Measurements from ENCODE around the gene GNAS. TPM values are rescaled to one million over a fixed set of nuclear protein-coding genes. Genes with fewer than 3 reads are reported as not detected.

The GNAS gene
- total RNA-seq, 4 donors from 2014 or later, result 606 to 837 (median 753) TPM

DNA sequence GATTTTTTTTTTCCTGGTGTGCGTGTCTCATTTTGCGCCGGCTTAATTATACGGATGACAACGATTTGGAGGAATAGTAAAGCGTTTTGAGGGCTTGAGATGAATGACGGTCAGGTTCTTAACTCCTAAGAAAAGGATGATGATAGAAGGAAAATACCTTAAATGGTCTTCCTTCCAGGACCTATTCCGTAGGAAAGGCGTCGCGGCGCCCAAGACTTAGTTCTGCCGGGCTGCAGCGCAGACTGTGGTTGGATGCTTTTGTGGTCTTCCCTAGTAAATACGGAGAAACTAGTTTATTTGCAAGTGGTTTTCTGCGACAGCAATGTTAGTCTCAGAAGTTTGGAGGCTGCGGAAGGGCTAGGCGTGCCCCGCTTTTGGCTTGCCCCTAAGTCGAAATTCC is 10.2 kb upstream of the GNAS start:
- no peak for ATAC-seq (ENCODE audit: low FRiP score)
- TF ChIP-seq, protein P1, sequence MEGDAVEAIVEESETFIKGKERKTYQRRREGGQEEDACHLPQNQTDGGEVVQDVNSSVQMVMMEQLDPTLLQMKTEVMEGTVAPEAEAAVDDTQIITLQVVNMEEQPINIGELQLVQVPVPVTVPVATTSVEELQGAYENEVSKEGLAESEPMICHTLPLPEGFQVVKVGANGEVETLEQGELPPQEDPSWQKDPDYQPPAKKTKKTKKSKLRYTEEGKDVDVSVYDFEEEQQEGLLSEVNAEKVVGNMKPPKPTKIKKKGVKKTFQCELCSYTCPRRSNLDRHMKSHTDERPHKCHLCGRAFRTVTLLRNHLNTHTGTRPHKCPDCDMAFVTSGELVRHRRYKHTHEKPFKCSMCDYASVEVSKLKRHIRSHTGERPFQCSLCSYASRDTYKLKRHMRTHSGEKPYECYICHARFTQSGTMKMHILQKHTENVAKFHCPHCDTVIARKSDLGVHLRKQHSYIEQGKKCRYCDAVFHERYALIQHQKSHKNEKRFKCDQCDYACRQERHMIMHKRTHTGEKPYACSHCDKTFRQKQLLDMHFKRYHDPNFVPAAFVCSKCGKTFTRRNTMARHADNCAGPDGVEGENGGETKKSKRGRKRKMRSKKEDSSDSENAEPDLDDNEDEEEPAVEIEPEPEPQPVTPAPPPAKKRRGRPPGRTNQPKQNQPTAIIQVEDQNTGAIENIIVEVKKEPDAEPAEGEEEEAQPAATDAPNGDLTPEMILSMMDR (IDR thresholded peaks at IDR 0.05), result no peak
- no peak for DNase-seq (ENCODE audit: low spot score)

DNA sequence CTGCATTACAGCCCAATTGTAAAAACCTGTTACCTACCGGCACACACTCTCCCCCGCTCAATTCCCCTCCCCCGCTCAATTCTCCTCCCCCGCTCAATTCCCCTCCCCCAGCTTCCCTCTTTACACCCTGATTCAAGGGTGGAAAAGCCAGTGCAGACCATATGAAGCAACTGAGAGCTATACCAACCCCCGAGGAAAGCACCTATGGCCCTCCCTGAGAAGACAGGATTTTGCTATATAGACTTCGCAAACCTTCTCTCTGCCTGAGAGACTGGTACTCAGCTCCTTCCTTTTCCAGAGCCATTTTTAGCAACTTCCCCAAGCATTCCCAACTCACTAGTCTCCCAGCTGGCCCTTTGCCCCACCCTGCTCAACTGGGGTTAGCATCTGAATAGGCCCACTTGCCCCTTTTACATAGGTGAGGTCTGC is 9.4 kb upstream of the GNAS start:
- no peak for ATAC-seq (ENCODE audit: low FRiP score)
- TF ChIP-seq, protein P1 (IDR thresholded peaks at IDR 0.05), result no peak
- no peak for DNase-seq (ENCODE audit: low spot score)

DNA sequence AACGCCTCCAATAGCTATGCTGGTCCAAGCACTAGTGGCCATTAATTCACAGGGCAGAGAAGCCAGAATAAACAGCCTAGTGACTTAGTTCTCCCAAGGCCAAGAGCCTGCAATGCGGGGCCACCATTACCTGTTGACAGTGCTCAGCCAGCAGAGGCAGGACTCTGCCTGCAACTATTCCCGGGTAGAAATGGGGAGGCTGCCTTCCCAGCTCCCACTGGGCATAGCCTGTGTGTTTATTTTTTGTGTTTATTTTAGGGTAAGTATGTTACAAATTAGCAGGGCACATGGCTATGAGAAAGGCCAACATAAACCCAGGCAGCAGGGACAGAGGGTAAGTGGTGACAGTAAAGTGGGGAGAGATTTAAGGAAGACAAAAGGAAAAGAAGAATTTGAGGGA is 6.8 kb upstream of the GNAS start:
- ATAC-seq (ENCODE audit: low FRiP score) (no peak), DNase-seq (ENCODE audit: low spot score) (no peak)

DNA sequence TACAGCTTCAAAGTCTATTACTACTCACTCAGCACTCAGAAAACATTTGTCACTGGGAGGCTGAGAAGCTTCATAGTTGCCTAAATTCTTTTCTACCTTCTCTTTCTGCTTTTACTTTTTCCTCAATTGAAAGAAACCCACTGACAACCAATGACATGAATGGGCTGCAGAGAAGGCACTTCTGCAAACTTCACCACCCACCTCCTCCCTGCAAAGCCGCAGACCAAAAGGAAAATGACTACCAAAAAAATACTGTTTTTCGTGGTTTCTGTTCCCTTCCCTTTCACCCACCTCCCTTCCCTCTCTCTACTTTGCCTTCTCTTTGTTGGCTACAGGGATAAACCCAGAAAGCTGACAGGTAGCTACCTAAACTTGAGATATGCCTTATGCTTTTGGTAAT is 5.1 kb upstream of the GNAS start:
- TF ChIP-seq, protein P1 (IDR thresholded peaks at IDR 0.05), result no peak
- DNase-seq (ENCODE audit: low spot score) (no peak), ATAC-seq (ENCODE audit: low FRiP score) (no peak)

More for the DNA sequence above, 6.8 kb upstream of the GNAS start:
- TF ChIP-seq, protein P1 (IDR thresholded peaks at IDR 0.05), result no peak

DNA sequence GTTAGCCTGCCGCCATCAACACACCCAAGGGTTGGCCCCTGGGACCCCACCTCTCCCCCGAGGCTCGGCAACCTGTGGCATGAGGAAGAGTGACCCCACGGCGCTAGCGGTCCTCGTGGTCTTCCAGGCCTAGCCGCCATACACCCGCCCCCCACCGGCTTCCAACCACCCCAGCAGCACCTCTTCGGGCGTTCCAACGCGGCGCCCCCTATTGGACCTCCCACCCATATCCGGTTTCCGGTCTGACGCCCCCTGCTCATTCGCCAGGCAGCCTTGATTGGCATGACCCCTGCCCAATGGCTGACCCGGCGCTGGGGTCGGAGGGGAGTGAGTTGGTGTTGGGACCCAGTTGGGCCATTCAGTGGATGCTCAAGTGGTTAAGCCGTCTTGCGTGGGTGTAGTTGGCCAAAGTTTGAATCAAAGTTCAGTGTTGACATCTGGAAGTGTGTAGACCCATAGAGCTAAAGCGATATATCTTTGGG is 1.8 kb upstream of the GNAS start, which contains the start of gene GNAS-AS1:
GNAS-AS1 (minus strand) TSS at position 210 of the 482 bp plus-strand sequence.
- ATAC-seq (ENCODE audit: low FRiP score) (peak; percentile 43), DNase-seq (ENCODE audit: low spot score) (peak; percentile 73)
- TF ChIP-seq, protein P1 (IDR thresholded peaks at IDR 0.05), result no peak

DNA sequence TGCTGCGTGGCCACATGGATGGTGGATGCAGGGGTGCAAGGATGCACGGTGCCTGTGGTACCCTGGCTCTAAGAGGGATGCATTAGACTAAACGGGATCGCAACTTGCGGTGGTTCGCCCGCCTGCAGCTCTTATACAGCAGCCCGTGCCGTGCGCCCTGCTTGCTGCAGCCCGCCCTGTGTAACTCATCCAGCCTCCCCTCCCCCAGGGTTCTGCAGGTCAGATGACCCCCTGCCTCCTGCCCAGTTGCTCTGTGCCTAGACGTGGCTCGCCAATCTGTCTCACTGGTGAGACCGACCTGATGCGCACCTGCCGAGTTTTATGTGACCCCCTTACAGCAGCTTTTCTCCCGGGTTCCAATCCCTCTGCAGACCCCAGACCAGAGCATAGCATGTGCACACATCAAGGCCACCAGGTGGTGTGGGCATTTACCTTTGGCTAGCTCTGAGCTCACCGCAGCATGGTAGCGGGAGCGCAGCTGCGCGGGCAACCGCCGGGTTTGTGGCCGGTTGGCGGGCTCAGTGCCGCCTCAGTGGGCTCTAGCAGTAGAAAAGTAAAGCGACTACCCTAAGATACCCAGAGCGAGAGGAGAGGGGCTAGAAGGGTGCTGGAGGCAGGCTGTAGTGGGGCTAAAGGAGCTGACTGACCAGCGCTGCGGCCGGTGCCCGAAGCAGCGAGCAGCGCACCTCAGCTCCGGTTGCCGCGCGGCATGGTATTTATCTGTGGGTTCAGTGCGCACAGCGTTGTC is 1.1 kb upstream of the GNAS start:
- DNase-seq (ENCODE audit: low spot score) (no peak), ATAC-seq (ENCODE audit: low FRiP score) (no peak)
- TF ChIP-seq, protein P1 (IDR thresholded peaks at IDR 0.05), result no peak

DNA sequence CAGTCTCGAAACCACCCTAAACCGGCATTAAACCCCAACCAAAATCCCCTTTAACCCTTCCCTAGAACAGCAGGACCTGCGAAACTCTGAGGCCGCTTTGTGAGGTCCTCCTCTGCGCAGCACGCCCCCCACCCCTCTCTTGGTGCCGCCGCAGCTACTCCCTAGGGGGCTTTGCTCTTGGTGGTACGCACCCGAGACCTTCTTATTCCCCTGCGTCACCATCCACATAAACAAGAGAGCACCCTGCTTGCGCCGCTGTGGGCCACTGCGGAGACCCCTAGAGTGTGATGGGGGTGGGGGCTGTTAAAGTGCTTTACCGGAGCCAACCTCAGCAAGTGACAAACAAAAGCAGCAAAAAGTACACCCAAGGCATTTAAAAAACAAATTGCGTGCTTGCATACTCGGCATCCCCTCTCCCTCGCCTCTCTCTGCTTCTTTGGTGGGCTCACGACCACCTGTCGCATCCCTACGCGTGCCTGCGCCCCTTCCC is 502 bp upstream of the GNAS start:
- ATAC-seq (ENCODE audit: low FRiP score), result no peak
- TF ChIP-seq, protein P1 (IDR thresholded peaks at IDR 0.05), result no peak
- DNase-seq (ENCODE audit: low spot score), result no peak
